Mucosa of descending colon (tissue), 3 donors: Measurements from ENCODE around the gene RBM33. TPM values are rescaled to one million over a fixed set of nuclear protein-coding genes. Genes with fewer than 3 reads are reported as not detected.
A peak's percentile ranks its signal among the peaks of the same experiment; 100 is the strongest.

Source experiments
- ATAC-seq: fragments of 200-7000 bp; cut with Tn5 transposase; one replicate; pipeline ENCODE4 v1.9.1; 2020; ENCODE audit warnings: mild to moderate bottlenecking, moderate library complexity
- DNase-seq, 3 donors: peaks; one replicate each; pipeline ENCODE4 v3.0.0-alpha.2; 2020
- H3K36me3 ChIP-seq: fragments of 200-600 bp; one replicate; pipeline ENCODE4 v1.8.0; 2021; ENCODE audit warnings: low read depth, mild to moderate bottlenecking
- H3K4me1 ChIP-seq: fragments of 200-600 bp; one replicate; pipeline ENCODE4 v1.8.0; 2021; ENCODE audit warnings: low read depth, mild to moderate bottlenecking
- H3K4me3 ChIP-seq: fragments of 200-600 bp; one replicate; pipeline ENCODE4 v1.8.0; 2021; ENCODE audit warnings: mild to moderate bottlenecking
- H3K9me3 ChIP-seq: fragments of 200-600 bp; one replicate; pipeline ENCODE4 v1.8.0; 2021; ENCODE audit warnings: mild to moderate bottlenecking
- CTCF ChIP-seq: fragments of 200-600 bp; IDR thresholded peaks from one replicate; pipeline ENCODE4 v1.8.0; 2022; ENCODE audit warnings: antibody characterized with exemption, mild to moderate bottlenecking
- intact Hi-C, 2 donors: fragments of 100-400 bp; cut with DNase I in 1 of 2; cut with micrococcal nuclease in 1 of 2; formaldehyde crosslinking; loops; one replicate each; pipeline versions ENCODE4 v1.11.0 to v1.11.1; 2022; cut with DNase I, micrococcal nuclease
- total RNA-seq, 3 donors: library from RNA; stranded (reverse); fragmentation: NEBNext Ultra II Directional in 2 of 3; extraction: Animal tissue kit (Norgen Biotek cat#: 25700) in 2 of 3; gene quantifications; one replicate each; pipeline versions ENCODE4 v1.2.1 to v1.2.4, GENCODE V29; 2021 to 2023
- donor health status: DM: no; HTN: no; CAD: no; lungs with moderate emphysema.
- donor health status: DM: no; HTN: no; CAD: no.
- donor health status: DM: no; HTN: yes; CAD: no.

Gene RBM33
- total RNA-seq, 3 donors from 2014 or later: 59.9 to 75.8 (median 69.8) TPM

GRCh38 chr7:155734445-155734809 lies 90.0 kb downstream of the RBM33 start:
- Histone ChIP-seq H3K4me1 (no peaks in the 10 kb centered on the region), H3K4me3 (no peak overlapping the region), H3K36me3 (no peaks in the 10 kb centered on the region), H3K9me3 (no peaks in the 10 kb centered on the region)
- ATAC-seq (no peak), DNase-seq (no peak)
- TF ChIP-seq CTCF: no peak
- intact Hi-C loops: loop anchor here (10.0 kb wide), 1 partner anchor 140 kb away; no protein-coding TSS in a partner anchor

GRCh38 chr7:155735442-155736115 lies 91.1 kb downstream of the RBM33 start:
- H3K4me3 ChIP-seq: no peak overlapping the region
- no peak for TF ChIP-seq CTCF
- no peaks in the 10 kb centered on the region for H3K36me3 ChIP-seq
- DNase-seq (no peak), ATAC-seq (peak; percentile 51)
- H3K9me3 ChIP-seq: no peaks in the 10 kb centered on the region
- H3K4me1 ChIP-seq: no peaks in the 10 kb centered on the region
- intact Hi-C loops: loop anchor here (10.0 kb wide), 1 partner anchor 141 kb away; no protein-coding TSS in a partner anchor

DNA sequence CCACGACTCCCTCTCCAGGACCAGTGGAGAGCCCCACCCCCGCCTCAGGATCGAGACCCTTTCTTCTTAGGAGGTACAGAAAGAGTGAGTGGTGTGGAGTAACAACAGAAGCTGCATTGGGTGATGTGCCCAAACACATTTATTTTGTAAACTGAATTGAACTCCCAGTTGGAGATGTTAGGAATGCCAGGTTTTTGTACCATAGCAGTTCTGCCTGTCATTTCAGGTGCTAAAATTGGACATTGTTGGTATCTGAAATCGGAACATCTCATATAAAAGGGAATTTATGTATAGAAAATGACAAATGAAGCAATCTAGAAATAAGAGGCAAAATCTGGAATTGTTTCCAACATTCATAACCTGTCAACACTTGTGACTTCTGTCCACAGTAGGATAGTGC lies 93.1 kb downstream of the RBM33 start:
- DNase-seq (no peak), ATAC-seq (no peak)
- intact Hi-C loops: loop anchor here (10.0 kb wide), 1 partner anchor 143 kb away; no protein-coding TSS in a partner anchor
- TF ChIP-seq CTCF: no peak
- H3K36me3 ChIP-seq: no peaks in the 10 kb centered on the region
- no peak overlapping the region for H3K4me3 ChIP-seq
- H3K4me1 ChIP-seq: no peaks in the 10 kb centered on the region
- H3K9me3 ChIP-seq: no peaks in the 10 kb centered on the region

DNA sequence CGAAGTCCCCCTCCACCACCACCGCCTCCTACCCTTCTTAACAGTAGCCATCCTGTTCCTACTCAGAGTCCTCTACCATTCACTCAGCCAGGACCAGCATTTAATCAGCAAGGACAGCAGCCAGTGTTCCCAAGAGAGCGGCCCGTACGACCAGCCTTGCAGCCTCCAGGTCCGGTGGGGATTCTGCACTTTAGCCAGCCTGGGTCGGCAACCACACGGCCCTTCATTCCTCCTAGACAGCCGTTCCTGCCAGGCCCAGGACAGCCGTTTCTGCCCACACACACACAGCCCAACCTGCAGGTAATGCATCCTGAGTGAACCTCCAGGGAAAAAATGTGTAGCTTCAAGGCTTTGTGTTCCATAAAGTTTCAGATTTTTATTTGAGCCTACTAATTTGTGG lies 93.6 kb downstream of the RBM33 start:
- DNase-seq (no peak), ATAC-seq (no peak)
- no peak for TF ChIP-seq CTCF
- no peaks in the 10 kb centered on the region for H3K4me1 ChIP-seq
- intact Hi-C loops: loop anchor here (10.0 kb wide), 1 partner anchor 143 kb away; no protein-coding TSS in a partner anchor
- H3K9me3 ChIP-seq: no peaks in the 10 kb centered on the region
- H3K4me3 ChIP-seq: no peak overlapping the region
- no peaks in the 10 kb centered on the region for H3K36me3 ChIP-seq

DNA sequence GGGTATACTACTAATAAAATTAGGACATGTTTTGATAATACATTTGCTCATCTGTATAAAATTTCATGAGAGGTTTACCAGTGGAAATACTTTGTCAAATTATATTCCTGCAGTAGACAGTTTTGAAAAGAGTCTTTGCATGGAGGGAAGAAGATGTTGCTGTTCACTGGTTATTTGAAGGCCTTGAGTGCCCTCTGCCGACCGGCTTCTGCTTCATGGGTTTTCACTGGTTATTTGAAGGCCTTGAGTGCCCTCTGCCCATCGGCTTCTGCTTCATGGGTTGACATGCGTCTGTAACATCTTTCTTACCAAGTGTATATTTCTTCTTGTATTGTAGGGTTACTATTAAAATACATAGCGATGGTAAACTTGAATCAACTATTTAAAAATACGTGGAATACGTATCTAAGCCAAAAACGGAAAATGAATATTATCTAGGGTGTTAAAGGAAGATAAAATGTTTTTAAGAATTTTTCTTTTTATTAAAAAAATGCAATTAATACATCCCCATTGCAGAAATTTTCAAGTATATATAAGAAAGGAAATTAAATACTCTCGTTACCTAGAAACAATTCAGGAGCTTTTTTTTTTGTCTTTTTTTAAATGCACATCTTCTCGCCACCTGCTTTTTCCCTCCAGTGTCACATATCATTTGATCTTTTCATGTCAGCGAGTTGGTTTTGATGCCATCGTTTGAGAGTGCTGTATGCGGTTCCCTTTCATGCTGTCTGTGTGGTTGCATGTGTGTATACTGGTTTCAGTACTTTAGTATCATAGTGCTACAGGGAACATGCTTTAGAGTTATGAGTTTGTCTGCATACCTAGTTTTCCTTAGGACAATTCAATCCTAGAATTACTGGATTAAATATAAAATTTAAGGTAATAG lies 94.4 kb downstream of the RBM33 start:
- intact Hi-C loops: loop anchor here (10.0 kb wide), 1 partner anchor 144 kb away; no protein-coding TSS in a partner anchor

More for the DNA sequence above, 94.4 kb downstream of the RBM33 start:
- peak; percentile 13 for TF ChIP-seq CTCF
- H3K9me3 ChIP-seq: no peaks in the 10 kb centered on the region
- H3K4me1 ChIP-seq: no peaks in the 10 kb centered on the region
- no peak overlapping the region for H3K4me3 ChIP-seq
- H3K36me3 ChIP-seq: no peaks in the 10 kb centered on the region
- ATAC-seq (peak; percentile 87), DNase-seq (peak; percentile 60 to 94 (median 85))
